GM23338 (cell line): ENCODE data around the gene MUTYH. TPM values are rescaled to one million over a fixed set of nuclear protein-coding genes. Genes with fewer than 3 reads are reported as not detected.

Experiments
- ATAC-seq: fragments of 200-7000 bp; cut with Tn5 transposase; 3 replicates; pipeline ENCODE4 v1.9.1; 2020
- DNase-seq: peaks from one replicate; pipeline ENCODE4 v3.0.0-alpha.2; 2015; ENCODE audit warnings: low spot score
- H2AFZ ChIP-seq: fragments of 200-600 bp; sonication (generic); 2 replicates; pipeline ENCODE4 v1.8.0; 2016; ENCODE audit warnings: antibody characterized with exemption, mild to moderate bottlenecking, moderate library complexity
- H3F3A ChIP-seq: fragments of 200-600 bp; sonication (generic); replicated peaks from 2 replicates; pipeline ENCODE4 v1.8.0; 2017; ENCODE audit warnings: antibody characterized with exemption, mixed run types, low read depth
- H3K27ac ChIP-seq: fragments of 200-600 bp; sonication (generic); 2 replicates; pipeline ENCODE4 v1.6.1; 2016; ENCODE audit warnings: low read depth
- H3K27me3 ChIP-seq: fragments of 200-600 bp; sonication (generic); 2 replicates; pipeline ENCODE4 v1.8.0; 2016; ENCODE audit warnings: mild to moderate bottlenecking, mixed run types, moderate library complexity; ENCODE audit not compliant: insufficient read depth
- H3K36me3 ChIP-seq: fragments of 200-600 bp; sonication (generic); 2 replicates; pipeline ENCODE4 v1.8.0; 2016; ENCODE audit warnings: mild to moderate bottlenecking; ENCODE audit not compliant: insufficient read depth
- H3K4me1 ChIP-seq: fragments of 200-600 bp; sonication (generic); 2 replicates; pipeline ENCODE4 v1.8.0; 2016; ENCODE audit warnings: mild to moderate bottlenecking, moderate library complexity; ENCODE audit not compliant: insufficient read depth
- H3K4me2 ChIP-seq: fragments of 200-600 bp; sonication (generic); 2 replicates; pipeline ENCODE4 v1.7.1; 2017; ENCODE audit warnings: mixed run types
- H3K4me3 ChIP-seq: fragments of 200-600 bp; sonication (generic); 2 replicates; pipeline ENCODE4 v1.6.1; 2016; ENCODE audit warnings: mixed run types
- H3K79me2 ChIP-seq: fragments of 200-600 bp; sonication (generic); replicated peaks from 2 replicates; pipeline ENCODE4 v1.8.0; 2017; ENCODE audit warnings: mild to moderate bottlenecking; ENCODE audit not compliant: insufficient read depth
- H3K9me2 ChIP-seq: fragments of 200-600 bp; sonication (generic); 2 replicates; pipeline ENCODE4 v1.8.0; 2017; ENCODE audit not compliant: insufficient read depth
- H4K20me1 ChIP-seq: fragments of 200-600 bp; sonication (generic); replicated peaks from 2 replicates; pipeline ENCODE4 v1.8.0; 2017; ENCODE audit warnings: mild to moderate bottlenecking; ENCODE audit not compliant: insufficient read depth
- H3K27ac Mint-ChIP-seq: 2 replicates; pipeline ENCODE4 v1.8.0; 2020; ENCODE audit warnings: inconsistent platforms, mild to moderate bottlenecking, moderate library complexity, mixed read lengths
- H3K27me3 Mint-ChIP-seq: 3 replicates; pipeline ENCODE4 v1.8.0; 2022; ENCODE audit warnings: low read depth, mild to moderate bottlenecking, moderate library complexity, mixed read lengths, inconsistent platforms; ENCODE audit not compliant: insufficient read depth, poor library complexity
- H3K36me3 Mint-ChIP-seq: 3 replicates; pipeline ENCODE4 v1.8.0; 2021; ENCODE audit warnings: low read depth, mild to moderate bottlenecking, inconsistent platforms, moderate library complexity, mixed read lengths
- H3K4me1 Mint-ChIP-seq: 3 replicates; pipeline ENCODE4 v1.8.0; 2020; ENCODE audit warnings: mild to moderate bottlenecking, inconsistent platforms, mixed read lengths
- H3K4me3 Mint-ChIP-seq: 3 replicates; pipeline ENCODE4 v1.8.0; 2021; ENCODE audit warnings: moderate library complexity, mild to moderate bottlenecking, inconsistent platforms, mixed read lengths
- H3K9me3 Mint-ChIP-seq: 3 replicates; pipeline ENCODE4 v1.8.0; 2020; ENCODE audit warnings: moderate library complexity, mild to moderate bottlenecking, inconsistent platforms, mixed read lengths
- CREB1 ChIP-seq: fragments of 250-450 bp; sonication (Bioruptor Pico); IDR thresholded peaks from 2 replicates; pipeline ENCODE4 v1.5.0; 2020; ENCODE audit warnings: low read depth, mild to moderate bottlenecking, moderate library complexity
- CTCF ChIP-seq, 2 experiments: fragments of 200-600 bp in 1 of 2; sonication (generic) in 1 of 2; conservative IDR thresholded peaks; 2 replicates each; pipeline versions ENCODE4 v1.5.1 to v1.6.1; 2016 to 2017; ENCODE audit warnings: antibody characterized with exemption in 2 of 2, low read depth in 2 of 2, mild to moderate bottlenecking in 2 of 2, moderate library complexity in 1 of 2
- EZH2 ChIP-seq: fragments of 200-600 bp; sonication (generic); IDR thresholded peaks from one replicate; pipeline ENCODE4 v1.8.0; 2017; ENCODE audit warnings: antibody characterized with exemption, mild to moderate bottlenecking, low read depth; ENCODE audit not compliant: unreplicated experiment
- STAT1 ChIP-seq: IDR thresholded peaks from one replicate; pipeline ENCODE4 v1.6.1; 2016; ENCODE audit warnings: antibody characterized with exemption; ENCODE audit not compliant: unreplicated experiment
- ZNF462 ChIP-seq: fragments of 250-450 bp; sonication (Bioruptor Pico); IDR thresholded peaks from 2 replicates; pipeline ENCODE4 v1.5.0; 2020; ENCODE audit warnings: mild to moderate bottlenecking, moderate library complexity
- polyA plus RNA-seq: library from polyadenylated mRNA; unstranded; fragments of >200 nt; fragmentation: Nextera tagmentation; extraction: Ambion mirVana; gene quantifications from 2 replicates; pipeline ENCODE4 v1.2.1, GENCODE V29; 2016
- total RNA-seq: library from RNA; depleted of rRNA; stranded (reverse); fragments of >200 nt; shearing (Covaris generic); gene quantifications from 2 replicates; pipeline ENCODE4 v1.2.3, GENCODE V29; 2014

The MUTYH gene
- total and polyA plus RNA-seq, 2 experiments from 2014 or later, result 47.9 to 67.4 TPM

GRCh38 chr1:45375104-45376090, 35.2 kb upstream of the MUTYH start:
- DNase-seq (no peak), ATAC-seq (no peak; the same call in 2 of the 3 replicates)
- Histone ChIP-seq H3K4me3 (no peak overlapping the region), H3K27me3 (no peaks in the 10 kb centered on the region), H3K9me2 (no peaks in the 10 kb centered on the region), H3K79me2 (no peaks in the 10 kb centered on the region), H3F3A (no peaks in the 10 kb centered on the region), H3K4me2 (no peak overlapping the region), H2AFZ (no peak overlapping the region), H3K36me3 (no peaks in the 10 kb centered on the region), H3K4me1 (no peaks in the 10 kb centered on the region), H4K20me1 (no peaks in the 10 kb centered on the region), H3K27ac (no peak overlapping the region)
- Mint-ChIP-seq H3K9me3 (no peaks in the 10 kb centered on the region), H3K36me3 (no peaks in the 10 kb centered on the region), H3K4me3 (no peak overlapping the region), H3K4me1 (no peaks in the 10 kb centered on the region), H3K27ac (no peak overlapping the region), H3K27me3 (no peaks in the 10 kb centered on the region)
- TF ChIP-seq EZH2, result no peak

GRCh38 chr1:45373573-45373972, 33.3 kb upstream of the MUTYH start:
- no peaks in the 10 kb centered on the region for H3K79me2 ChIP-seq
- ATAC-seq (no peak), DNase-seq (no peak)
- Mint-ChIP-seq H3K9me3 (no peaks in the 10 kb centered on the region), H3K4me3 (no peak overlapping the region), H3K27me3 (peaks cover 2% of the 10 kb centered on the region), H3K27ac (no peak overlapping the region), H3K4me1 (no peaks in the 10 kb centered on the region), H3K36me3 (no peaks in the 10 kb centered on the region)
- H3K27ac ChIP-seq, result no peak overlapping the region
- H3K9me2 ChIP-seq, result no peaks in the 10 kb centered on the region
- H3K27me3 ChIP-seq, result no peaks in the 10 kb centered on the region
- H2AFZ ChIP-seq, result no peak overlapping the region
- no peaks in the 10 kb centered on the region for H3F3A ChIP-seq
- H3K4me1 ChIP-seq, result no peaks in the 10 kb centered on the region
- H3K36me3 ChIP-seq, result no peaks in the 10 kb centered on the region
- no peak overlapping the region for H3K4me2 ChIP-seq
- H4K20me1 ChIP-seq, result no peaks in the 10 kb centered on the region
- no peak overlapping the region for H3K4me3 ChIP-seq
- TF ChIP-seq CREB1 (no peak), CTCF (conservative IDR thresholded peaks at IDR 0.05; ENCODE audit: low read depth in 2 of 2) (no peak), STAT1 (no peak), ZNF462 (CRISPR knock-in tag) (no peak)
